Measurements from ENCODE around the gene EXD3. TPM values are rescaled to one million over a fixed set of nuclear protein-coding genes. Genes with fewer than 3 reads are reported as not detected.

The EXD3 gene
- polyA plus RNA-seq, 3 donors, result 8.7 to 9.2 (median 8.9) TPM

GRCh38 chr9:137301081-137301947 lies 121.6 kb downstream of the EXD3 start:
- no peak for DNase-seq (ENCODE audit: low read depth in 3 of 3, low spot score in 2 of 3)

GRCh38 chr9:137300567-137301080 lies 122.3 kb downstream of the EXD3 start:
- DNase-seq (ENCODE audit: low read depth in 3 of 3, low spot score in 2 of 3), result no peak

- no peak for DNase-seq (ENCODE audit: low read depth in 3 of 3, low spot score in 2 of 3)
Observed at GRCh38 chr9:137299938-137300337, 123.0 kb downstream of the EXD3 start.

- no peak for DNase-seq (ENCODE audit: low read depth in 3 of 3, low spot score in 2 of 3)
Observed at GRCh38 chr9:137299203-137299565, 123.8 kb downstream of the EXD3 start.

- no peak for DNase-seq (ENCODE audit: low read depth in 3 of 3, low spot score in 2 of 3)
Observed at GRCh38 chr9:137298401-137299202, 124.4 kb downstream of the EXD3 start.

- no peak for DNase-seq (ENCODE audit: low read depth in 3 of 3, low spot score in 2 of 3)
Observed at GRCh38 chr9:137297966-137298365, 125.0 kb downstream of the EXD3 start.

GRCh38 chr9:137296670-137297664 lies 126.0 kb downstream of the EXD3 start:
- DNase-seq (ENCODE audit: low read depth in 3 of 3, low spot score in 2 of 3), result no peak

GRCh38 chr9:137295849-137296669 lies 126.9 kb downstream of the EXD3 start:
- no peak for DNase-seq (ENCODE audit: low read depth in 3 of 3, low spot score in 2 of 3)

GRCh38 chr9:137295238-137295811 lies 127.6 kb downstream of the EXD3 start:
- DNase-seq (ENCODE audit: low read depth in 3 of 3, low spot score in 2 of 3), result no peak

- no peak for DNase-seq (ENCODE audit: low read depth in 3 of 3, low spot score in 2 of 3)
Observed at GRCh38 chr9:137294681-137295237, 128.2 kb downstream of the EXD3 start.

- DNase-seq (ENCODE audit: low read depth in 3 of 3, low spot score in 2 of 3), result no peak
Observed at GRCh38 chr9:137294091-137294680, 128.8 kb downstream of the EXD3 start.

GRCh38 chr9:137293482-137294090 lies 129.4 kb downstream of the EXD3 start:
- DNase-seq (ENCODE audit: low read depth in 3 of 3, low spot score in 2 of 3), result no peak

- DNase-seq (ENCODE audit: low read depth in 3 of 3, low spot score in 2 of 3), result no peak
Observed at GRCh38 chr9:137293094-137293481, 129.9 kb downstream of the EXD3 start.

- no peak for DNase-seq (ENCODE audit: low read depth in 3 of 3, low spot score in 2 of 3)
Observed at GRCh38 chr9:137286975-137287383, 136.0 kb downstream of the EXD3 start.

- DNase-seq (ENCODE audit: low read depth in 3 of 3, low spot score in 2 of 3), result no peak
Observed at GRCh38 chr9:137281345-137282116, 141.4 kb downstream of the EXD3 start.

- no peak for DNase-seq (ENCODE audit: low read depth in 3 of 3, low spot score in 2 of 3)
Observed at GRCh38 chr9:137280474-137281344, 142.3 kb downstream of the EXD3 start.

Data from right renal cortex interstitium (tissue), 3 donors.